H1 (cell line): Measurements from ENCODE around the gene DACT3. TPM values are rescaled to one million over a fixed set of nuclear protein-coding genes. Genes with fewer than 3 reads are reported as not detected.

Experiments
- CTCF ChIA-PET: fragments of 300-600 bp; sonication (Branson Sonifier 250); formaldehyde crosslinking; loops from one replicate; lab custom pipeline; 2021; ENCODE audit not compliant: partially characterized antibody; lab: Charles Lee
- POLR2A ChIA-PET: fragments of 300-600 bp; sonication (Branson Sonifier 250); formaldehyde crosslinking; loops from one replicate; lab custom pipeline; 2021; ENCODE audit warnings: inconsistent platforms; ENCODE audit not compliant: partially characterized antibody; lab: Charles Lee
- DNase-seq, 2 experiments: peaks; one replicate each; pipeline versions ENCODE4 v3.0.0 to v3.0.0-alpha.2; 2010 to 2022; ENCODE audit warnings: low spot score in 2 of 2, low read depth in 1 of 2, mixed read lengths in 1 of 2
- FAIRE-seq: peaks from 2 replicates; lab custom pipeline; 2011; peaks lifted over from hg19 to GRCh38; lab: Jason Lieb, UNC
- H2AFZ ChIP-seq: 2 replicates; pipeline ENCODE4 v1.8.1; 2012; ENCODE audit warnings: low read length, inconsistent platforms
- H2AK5ac ChIP-seq: 2 replicates; pipeline ENCODE4 v1.6.1; 2013; ENCODE audit warnings: low read depth, low read length
- H2BK120ac ChIP-seq: replicated peaks from 2 replicates; pipeline ENCODE3; 2013; ENCODE audit warnings: low read depth, low read length, inconsistent platforms
- H2BK12ac ChIP-seq: 2 replicates; pipeline ENCODE4 v1.6.1; 2013; ENCODE audit warnings: low read depth, low read length
- H2BK15ac ChIP-seq: 2 replicates; pipeline ENCODE4 v1.6.1; 2013; ENCODE audit warnings: low read length
- H2BK20ac ChIP-seq: 2 replicates; pipeline ENCODE4 v1.6.1; 2013; ENCODE audit warnings: low read length
- H2BK5ac ChIP-seq: 2 replicates; pipeline ENCODE4 v1.6.1; 2013; ENCODE audit warnings: low read depth, low read length
- H3K14ac ChIP-seq: 2 replicates; pipeline ENCODE4 v1.6.1; 2013; ENCODE audit warnings: inconsistent platforms; ENCODE audit not compliant: insufficient read length
- H3K18ac ChIP-seq: 2 replicates; pipeline ENCODE4 v1.6.1; 2013; ENCODE audit warnings: low read length; ENCODE audit errors: extremely low read depth
- H3K23ac ChIP-seq: 2 replicates; pipeline ENCODE4 v1.6.1; 2013; ENCODE audit warnings: inconsistent platforms; ENCODE audit not compliant: insufficient read length
- H3K23me2 ChIP-seq: 2 replicates; pipeline ENCODE4 v1.6.1; 2013; ENCODE audit warnings: low read depth, low read length
- H3K27ac ChIP-seq: 2 replicates; pipeline ENCODE4 v1.6.1; 2011; ENCODE audit warnings: low read depth, low read length, inconsistent platforms
- H3K27me3 ChIP-seq, 4 experiments: replicated peaks in 1 of 4; 1 replicate in 1 of 4; 2 replicates in 3 of 4; pipeline versions ENCODE4 v1.6.1 to v1.8.1; 2011 to 2013; ENCODE audit warnings: low read length in 3 of 4, mild to moderate bottlenecking in 3 of 4, inconsistent platforms in 2 of 4, mixed read lengths in 2 of 4, moderate library complexity in 1 of 4; ENCODE audit not compliant: control insufficient read depth in 3 of 4, insufficient read depth in 3 of 4; ENCODE audit errors: extremely low read depth in 1 of 4
- H3K36me3 ChIP-seq, 4 experiments: 2 replicates each; pipeline versions ENCODE4 v1.6.1 to v1.8.1; 2011 to 2013; ENCODE audit warnings: mild to moderate bottlenecking in 4 of 4, low read length in 3 of 4, moderate library complexity in 2 of 4, control low read depth in 1 of 4, inconsistent platforms in 1 of 4; ENCODE audit not compliant: insufficient read depth in 4 of 4, control insufficient read depth in 2 of 4
- H3K4ac ChIP-seq: replicated peaks from 2 replicates; pipeline ENCODE3; 2013; ENCODE audit warnings: low read length, low read depth, mixed read lengths, inconsistent platforms; ENCODE audit not compliant: insufficient read length
- H3K4me1 ChIP-seq, 4 experiments: replicated peaks in 1 of 4; 1 replicate in 1 of 4; 2 replicates in 3 of 4; pipeline versions ENCODE4 v1.6.1 to v1.8.1; 2011 to 2013; ENCODE audit warnings: low read length in 3 of 4, inconsistent platforms in 2 of 4, mixed read lengths in 1 of 4; ENCODE audit not compliant: insufficient read depth in 4 of 4, control insufficient read depth in 3 of 4
- H3K4me2 ChIP-seq, 2 experiments: 2 replicates each; pipeline versions ENCODE4 v1.6.1 to v1.8.1; 2011 to 2013; ENCODE audit warnings: low read depth in 2 of 2, low read length in 2 of 2, control low read depth in 1 of 2, inconsistent platforms in 1 of 2, mild to moderate bottlenecking in 1 of 2; ENCODE audit not compliant: insufficient read depth in 1 of 2
- H3K4me3 ChIP-seq, 4 experiments: fragments of 200-600, 300-600 bp in 1 of 4; sonication (generic), shearing (Covaris generic), sonication (Bioruptor Twin) in 1 of 4; 2 replicates each; pipeline versions ENCODE4 v1.5.1 to v1.8.1; 2011 to 2016; ENCODE audit warnings: low read length in 4 of 4, low read depth in 3 of 4, control low read depth in 2 of 4, inconsistent platforms in 2 of 4, mild to moderate bottlenecking in 2 of 4, mixed read lengths in 1 of 4, moderate library complexity in 1 of 4; ENCODE audit not compliant: insufficient read depth in 2 of 4; ENCODE audit errors: extremely low read depth in 1 of 4
- H3K56ac ChIP-seq: replicated peaks from 2 replicates; pipeline ENCODE3; 2013; ENCODE audit warnings: low read depth, mild to moderate bottlenecking, mixed read lengths, low read length, inconsistent platforms; ENCODE audit not compliant: insufficient read length
- H3K79me1 ChIP-seq: 2 replicates; pipeline ENCODE4 v1.6.1; 2013; ENCODE audit warnings: low read depth, low read length, control low read depth
- H3K79me2 ChIP-seq, 2 experiments: 2 replicates each; pipeline versions ENCODE4 v1.6.1 to v1.8.1; 2012 to 2013; ENCODE audit warnings: low read length in 2 of 2, mild to moderate bottlenecking in 2 of 2, inconsistent platforms in 1 of 2; ENCODE audit not compliant: insufficient read depth in 2 of 2, control insufficient read depth in 1 of 2
- H3K9ac ChIP-seq, 4 experiments: replicated peaks in 1 of 4; 1 replicate in 1 of 4; 2 replicates in 3 of 4; pipeline versions ENCODE4 v1.6.1 to v1.8.1; 2011 to 2013; ENCODE audit warnings: low read depth in 3 of 4, low read length in 3 of 4, control low read depth in 2 of 4, mild to moderate bottlenecking in 2 of 4, moderate library complexity in 2 of 4, inconsistent platforms in 1 of 4; ENCODE audit errors: extremely low read depth in 1 of 4
- H3K9me3 ChIP-seq, 2 experiments: 2 replicates each; pipeline versions ENCODE4 v1.6.1 to v1.8.1; 2012 to 2013; ENCODE audit warnings: mild to moderate bottlenecking in 2 of 2, moderate library complexity in 2 of 2, control low read depth in 1 of 2, inconsistent platforms in 1 of 2, low read depth in 1 of 2, low read length in 1 of 2, mixed read lengths in 1 of 2; ENCODE audit not compliant: insufficient read depth in 2 of 2
- H4K20me1 ChIP-seq, 2 experiments: replicated peaks in 1 of 2; 2 replicates each; pipeline versions ENCODE3 to v1.8.1; 2011 to 2013; ENCODE audit warnings: inconsistent platforms in 2 of 2, low read length in 2 of 2, mild to moderate bottlenecking in 1 of 2; ENCODE audit not compliant: insufficient read depth in 2 of 2, control insufficient read depth in 1 of 2
- H4K5ac ChIP-seq: 2 replicates; pipeline ENCODE4 v1.6.1; 2013; ENCODE audit warnings: low read length, low read depth, mixed read lengths, inconsistent platforms; ENCODE audit not compliant: insufficient read length
- H4K8ac ChIP-seq: 2 replicates; pipeline ENCODE4 v1.8.0; 2013; ENCODE audit warnings: mild to moderate bottlenecking, moderate library complexity, low read length, inconsistent platforms; ENCODE audit not compliant: insufficient read depth; ENCODE audit errors: extremely low read depth
- H4K91ac ChIP-seq: replicated peaks from 2 replicates; pipeline ENCODE3; 2013; ENCODE audit warnings: low read length, mixed read lengths, inconsistent platforms; ENCODE audit not compliant: insufficient read length
- E2F6 ChIP-seq: IDR thresholded peaks from 2 replicates; pipeline ENCODE4 v1.6.1; 2012; ENCODE audit warnings: inconsistent platforms
- HDAC2 ChIP-seq, 2 experiments: fragments of 300-600 bp in 1 of 2; sonication (generic) in 1 of 2; IDR thresholded peaks; 2 replicates each; pipeline ENCODE4 v1.6.1; 2011 to 2012; ENCODE audit warnings: low read depth in 2 of 2, low read length in 2 of 2, mild to moderate bottlenecking in 2 of 2, moderate library complexity in 2 of 2, borderline replicate concordance in 1 of 2, inconsistent platforms in 1 of 2
- HDAC6 ChIP-seq: IDR thresholded peaks from one replicate; pipeline ENCODE4 v1.7.1; 2012; ENCODE audit warnings: low read depth, mild to moderate bottlenecking, inconsistent platforms, low read length, moderate library complexity
- KDM1A ChIP-seq: fragments of 200-600, 300-600 bp; sonication (generic); IDR thresholded peaks from 2 replicates; pipeline ENCODE4 v1.7.1; 2016; ENCODE audit warnings: mild to moderate bottlenecking, low read length, borderline replicate concordance
- KDM4A ChIP-seq: IDR thresholded peaks from one replicate; pipeline ENCODE4 v1.7.1; 2012; ENCODE audit warnings: low read depth, mild to moderate bottlenecking, moderate library complexity, low read length, inconsistent platforms; ENCODE audit not compliant: severe bottlenecking
- MAX ChIP-seq: IDR thresholded peaks from 2 replicates; pipeline ENCODE4 v1.6.1; 2012; ENCODE audit warnings: inconsistent platforms
- PHF8 ChIP-seq: fragments of 200-600 bp; sonication (generic); conservative IDR thresholded peaks from 2 replicates; pipeline ENCODE4 v1.7.1; 2012; ENCODE audit warnings: low read depth, mild to moderate bottlenecking, inconsistent platforms, low read length, moderate library complexity
- SAP30 ChIP-seq: fragments of 300-600 bp; sonication (generic); IDR thresholded peaks from 2 replicates; pipeline ENCODE4 v1.7.1; 2012; ENCODE audit warnings: low read length, moderate library complexity, mild to moderate bottlenecking, inconsistent platforms; ENCODE audit not compliant: insufficient read depth, insufficient replicate concordance
- SIN3A ChIP-seq, 2 experiments: IDR thresholded peaks in 1 of 2; conservative IDR thresholded peaks in 1 of 2; 2 replicates each; pipeline ENCODE4 v1.6.1; 2011 to 2012; ENCODE audit warnings: low read length in 2 of 2, improper control_type of control experiment in 1 of 2, low read depth in 1 of 2, mild to moderate bottlenecking in 1 of 2
- WGBS, 2 experiments: shearing (Covaris generic) in 1 of 2; methylation state at CpG; one replicate each; pipeline versions ENCODE4 v1.1.6 to v1.1.7; 2013 to 2015; ENCODE audit warnings: low lambda C conversion rate in 2 of 2, mixed read lengths in 2 of 2, inconsistent platforms in 1 of 2, low coverage in 1 of 2, missing lambda C conversion rate in 1 of 2; ENCODE audit not compliant: insufficient replicate concordance in 2 of 2, insufficient coverage in 1 of 2, insufficient read length in 1 of 2; ENCODE audit errors: extremely low coverage in 1 of 2, missing lambda C conversion rate in 1 of 2; 5-methylcytosine and 5-hydroxymethylcytosine counted together
- polyA plus RNA-seq, 7 experiments: library from polyadenylated mRNA; depleted of rRNA in 3 of 7; stranded (reverse) in 5 of 7; unstranded in 2 of 7; fragments of >200 nt in 5 of 7; fragments of 200-250 nt in 2 of 7; gene quantifications; 1 replicate in 5 of 7; 2 replicates in 1 of 7; 4 replicates in 1 of 7; pipeline versions ENCODE4 v1.2.1 to v1.2.3, GENCODE V29; 2011 to 2013; ENCODE audit warnings: missing spikeins in 2 of 7, mixed read lengths in 2 of 7
- total RNA-seq: library from RNA; stranded (reverse); fragmentation: NEBNext Ultra II Directional; extraction: Animal tissue kit (Norgen Biotek cat#: 25700); gene quantifications from 2 replicates; pipeline ENCODE4 v1.2.1, GENCODE V29; 2021

DACT3 gene
- total and polyA plus RNA-seq, 2 of the 8 experiments (the other 6 are each of a cell fraction or from before 2014, with no cell fraction given), result 1.8 to 2.0 TPM

- H3K36me3 ChIP-seq, result no peaks in the 10 kb centered on the region
- H2BK20ac ChIP-seq, result no peak overlapping the region
- H2AK5ac ChIP-seq, result no peak overlapping the region
- H2BK15ac ChIP-seq, result no peak overlapping the region
- no peak overlapping the region for H4K5ac ChIP-seq
- H3K23me2 ChIP-seq, result peaks cover 12% of the 10 kb centered on the region; the same call in 1 of the 2 replicates
- no peak overlapping the region for H3K14ac ChIP-seq
- peaks cover 0 to 2% of the 10 kb centered on the region in 2 experiments for H4K20me1 ChIP-seq
- H3K79me1 ChIP-seq, result no peaks in the 10 kb centered on the region
- H3K4me3 ChIP-seq, result peak overlapping the region; percentile 47 to 71 (median 54)
- no peak overlapping the region for H3K9ac ChIP-seq
- no peak overlapping the region for H4K91ac ChIP-seq
- H2AFZ ChIP-seq, result no peak overlapping the region
- H3K18ac ChIP-seq, result no peak overlapping the region; the same call in 1 of the 2 replicates
- H2BK120ac ChIP-seq, result no peak overlapping the region
- FAIRE-seq (no peak), DNase-seq (no peak)
- no peak overlapping the region for H2BK12ac ChIP-seq
- no peak overlapping the region for H4K8ac ChIP-seq
- H3K4ac ChIP-seq, result no peak overlapping the region
- H3K27ac ChIP-seq, result no peak overlapping the region
- H3K4me1 ChIP-seq, result peaks cover 0 to 14% (median 9%) of the 10 kb centered on the region in 4 experiments; a peak in 6 of 7 replicates
- TF ChIP-seq HDAC6 (no peak), HDAC2 (IDR thresholded peaks at IDR 0.05; ENCODE audit: borderline replicate concordance in 1 of 2, low read depth in 2 of 2, low read length in 2 of 2) (peak in 1 of 2 experiments; percentile 93; a peak in 1 of 4 replicates), SIN3A (conservative IDR thresholded peaks at IDR 0.05 in 1 of 2, IDR thresholded peaks at IDR 0.05 in 1 of 2; ENCODE audit: low read depth in 1 of 2, low read length in 2 of 2) (peak; percentile 24 to 79; a peak in 2 of 4 replicates), SAP30 (no peak), MAX (peak; percentile 72), KDM1A (0 out of 2 replicates have a peak, but pooled peaks have one; percentile 4), KDM4A (peak; percentile 36), PHF8 (0 out of 2 replicates have a peak, but pooled peaks have one; percentile 20), E2F6 (peak; percentile 59; the same call in 1 of the 2 replicates)
- H3K79me2 ChIP-seq, result no peaks in the 10 kb centered on the region
- peak overlapping the region; percentile 87 to 98 for H3K4me2 ChIP-seq
- H3K9me3 ChIP-seq, result no peaks in the 10 kb centered on the region
- ChIA-PET POLR2A (interaction anchor here (0.6 to 2.0 kb wide), 10 partner anchors 10 to 127 kb away, joined by 3 to 7 read pairs (median 4); partner anchors contain the start of genes CALM3 and SLC1A5), CTCF (interaction anchor here (1.0 to 18.2 kb wide), 9 partner anchors 12 to 145 kb away, joined by 3 to 341 read pairs (median 15); no protein-coding TSS in a partner anchor)
- 2% methylated on average over 18 of the region's 40 CpGs; no CpG with 5 or more reads in 1 of the 2 experiments for WGBS, 2 experiments
- H3K23ac ChIP-seq, result no peak overlapping the region
- peaks cover 0 to 17% (median 11%) of the 10 kb centered on the region in 4 experiments; a peak in 4 of 7 replicates for H3K27me3 ChIP-seq
- H2BK5ac ChIP-seq, result no peak overlapping the region
- no peak overlapping the region for H3K56ac ChIP-seq
These were observed 397 bp downstream of the DACT3 start for GRCh38 chr19:46660551-46661019.
